Endodermal cell (in vitro differentiated cells): ENCODE data around the gene SELENOH. TPM values are rescaled to one million over a fixed set of nuclear protein-coding genes. Genes with fewer than 3 reads are reported as not detected.

ENCODE experiments used
- DNase-seq: peaks from one replicate; pipeline ENCODE4 v3.0.0-alpha.2; 2017
- H3K27ac ChIP-seq: 2 replicates; pipeline ENCODE4 v1.5.1; 2013; ENCODE audit warnings: mild to moderate bottlenecking, low read depth, low read length, moderate library complexity
- H3K27me3 ChIP-seq: 2 replicates; pipeline ENCODE4 v1.6.1; 2013; ENCODE audit warnings: mild to moderate bottlenecking, low read length, moderate library complexity; ENCODE audit not compliant: insufficient read depth, control insufficient read depth, poor library complexity, severe bottlenecking
- H3K36me3 ChIP-seq: 2 replicates; pipeline ENCODE4 v1.7.0; 2013; ENCODE audit warnings: mild to moderate bottlenecking, low read length, moderate library complexity; ENCODE audit not compliant: control insufficient read depth, insufficient read depth
- H3K4me1 ChIP-seq: one replicate; pipeline ENCODE4 v1.7.0; 2013; ENCODE audit warnings: low read length; ENCODE audit not compliant: control insufficient read depth, insufficient read depth
- H3K4me3 ChIP-seq: 2 replicates; pipeline ENCODE4 v1.5.1; 2013; ENCODE audit warnings: mild to moderate bottlenecking, low read length, moderate library complexity
- H3K9ac ChIP-seq: 2 replicates; pipeline ENCODE4 v1.6.1; 2013; ENCODE audit warnings: mild to moderate bottlenecking, low read length, moderate library complexity; ENCODE audit not compliant: poor library complexity, severe bottlenecking; ENCODE audit errors: extremely low read depth
- H3K9me3 ChIP-seq: 2 replicates; pipeline ENCODE4 v1.6.1; 2013; ENCODE audit warnings: mild to moderate bottlenecking, low read length, moderate library complexity; ENCODE audit not compliant: control insufficient read depth
- H3K27ac Mint-ChIP-seq: 2 replicates; pipeline ENCODE4 v1.8.0; 2020; ENCODE audit warnings: mixed read lengths
- H3K27me3 Mint-ChIP-seq: 2 replicates; pipeline ENCODE4 v1.8.0; 2021; ENCODE audit warnings: mild to moderate bottlenecking, mixed read lengths; ENCODE audit not compliant: insufficient read depth
- H3K36me3 Mint-ChIP-seq: 2 replicates; pipeline ENCODE4 v1.8.0; 2020; ENCODE audit warnings: low read depth, mixed read lengths
- H3K4me1 Mint-ChIP-seq: 2 replicates; pipeline ENCODE4 v1.8.0; 2020; ENCODE audit warnings: mixed read lengths
- H3K4me3 Mint-ChIP-seq: 2 replicates; pipeline ENCODE4 v1.8.0; 2020; ENCODE audit warnings: mild to moderate bottlenecking, moderate library complexity, mixed read lengths
- H3K9me3 Mint-ChIP-seq: 2 replicates; pipeline ENCODE4 v1.8.0; 2020; ENCODE audit warnings: mild to moderate bottlenecking, mixed read lengths
- CTCF ChIP-seq: fragments of 200-600 bp; sonication (generic); conservative IDR thresholded peaks from 2 replicates; pipeline ENCODE4 v1.5.0; 2021; ENCODE audit warnings: antibody characterized with exemption, mild to moderate bottlenecking
- WGBS, 2 experiments: methylation state at CpG; one replicate each; pipeline versions ENCODE4 v1.1.5 to v1.1.7; 2013; ENCODE audit warnings: missing lambda C conversion rate in 2 of 2, mixed read lengths in 1 of 2; ENCODE audit not compliant: insufficient coverage in 1 of 2, insufficient read length in 1 of 2; 5-methylcytosine and 5-hydroxymethylcytosine counted together
- total RNA-seq, 2 donors: library from RNA; stranded (reverse); fragmentation: NEBNext Ultra II Directional in 1 of 2; extraction: Animal tissue kit (Norgen Biotek cat#: 25700) in 1 of 2; gene quantifications; 2 replicates in 1 of 2; 3 replicates in 1 of 2; pipeline ENCODE4 v1.2.1, GENCODE V29; 2021

The SELENOH gene
- total RNA-seq, 2 donors from 2014 or later: 213 to 226 TPM

- peaks cover 54% of the 10 kb centered on the region for H3K36me3 Mint-ChIP-seq
- no peak for TF ChIP-seq CTCF
- WGBS, 2 experiments: 96 to 97% methylated on average over 9 to 21 of the region's 22 CpGs
- Histone ChIP-seq H3K9me3 (no peaks in the 10 kb centered on the region), H3K27me3 (no peaks in the 10 kb centered on the region), H3K4me1 (peaks cover 5% of the 10 kb centered on the region), H3K9ac (no peak overlapping the region), H3K4me3 (no peak overlapping the region), H3K36me3 (peaks cover 61% of the 10 kb centered on the region), H3K27ac (no peak overlapping the region)
- peak overlapping the region; percentile 49 for H3K27ac Mint-ChIP-seq
- peak; percentile 58 for DNase-seq
- no peak overlapping the region for H3K4me3 Mint-ChIP-seq
- H3K9me3 Mint-ChIP-seq: no peaks in the 10 kb centered on the region
- H3K4me1 Mint-ChIP-seq: peaks cover 40% of the 10 kb centered on the region
- no peaks in the 10 kb centered on the region for H3K27me3 Mint-ChIP-seq
Measured at GRCh38 chr11:57791321-57792059, 50.2 kb downstream of the SELENOH start.

- H3K36me3 Mint-ChIP-seq: peaks cover 57% of the 10 kb centered on the region
- TF ChIP-seq CTCF: no peak
- Histone ChIP-seq H3K9me3 (no peaks in the 10 kb centered on the region), H3K27me3 (no peaks in the 10 kb centered on the region), H3K36me3 (peaks cover 65% of the 10 kb centered on the region), H3K9ac (no peak overlapping the region), H3K27ac (no peak overlapping the region), H3K4me1 (peaks cover 5% of the 10 kb centered on the region), H3K4me3 (no peak overlapping the region)
- H3K27ac Mint-ChIP-seq: peak overlapping the region; percentile 49
- no peaks in the 10 kb centered on the region for H3K27me3 Mint-ChIP-seq
- H3K4me1 Mint-ChIP-seq: peaks cover 34% of the 10 kb centered on the region
- no peaks in the 10 kb centered on the region for H3K9me3 Mint-ChIP-seq
- 98 to 100% methylated on average over 7 of the region's 7 CpGs for WGBS, 2 experiments
- no peak overlapping the region for H3K4me3 Mint-ChIP-seq
- no peak for DNase-seq
Measured at GRCh38 chr11:57792060-57792541, 50.8 kb downstream of the SELENOH start.

- no peak overlapping the region for H3K4me3 ChIP-seq
- Mint-ChIP-seq H3K4me1 (peaks cover 28% of the 10 kb centered on the region), H3K36me3 (peaks cover 61% of the 10 kb centered on the region), H3K27me3 (no peaks in the 10 kb centered on the region), H3K9me3 (no peaks in the 10 kb centered on the region), H3K27ac (peak overlapping the region; percentile 62), H3K4me3 (no peak overlapping the region)
- H3K9me3 ChIP-seq: no peaks in the 10 kb centered on the region
- no peak overlapping the region for H3K27ac ChIP-seq
- H3K36me3 ChIP-seq: peaks cover 62% of the 10 kb centered on the region
- DNase-seq: no peak
- no peak for TF ChIP-seq CTCF
- H3K4me1 ChIP-seq: no peaks in the 10 kb centered on the region
- no peaks in the 10 kb centered on the region for H3K27me3 ChIP-seq
- H3K9ac ChIP-seq: no peak overlapping the region
Measured at GRCh38 chr11:57792870-57793269, 51.6 kb downstream of the SELENOH start.

Other genes with a start within 250 kb of the SELENOH start
- 1 to 10 TPM; 8.4 to 9.1 TPM for gene SLC43A1, start 225.8 kb upstream of the SELENOH start, total RNA-seq
- 10 to 100 TPM; 77.4 to 79.8 TPM for gene TIMM10, start 210.7 kb upstream of the SELENOH start, total RNA-seq
- under 1 TPM; 0.22 TPM for gene SMTNL1, start 203.9 kb upstream of the SELENOH start, total RNA-seq
- 10 to 100 TPM in 1 of 2 donors, 1 to 10 TPM in 1; 8.1 to 11.3 TPM for gene UBE2L6, start 173.8 kb upstream of the SELENOH start, total RNA-seq
- gene SERPING1, start 143.8 kb upstream of the SELENOH start, total RNA-seq: 10 to 100 TPM; 67.8 to 73.5 TPM
- not detected for gene YPEL4, start 91.6 kb upstream of the SELENOH start, total RNA-seq
- 10 to 100 TPM; 23.7 to 25.2 TPM for gene CLP1, start 83.7 kb upstream of the SELENOH start, total RNA-seq
- gene ZDHHC5, start 73.4 kb upstream of the SELENOH start, total RNA-seq: 10 to 100 TPM; 70.7 to 77.1 TPM
- 10 to 100 TPM; 18.5 TPM for gene MED19, start 29.3 kb upstream of the SELENOH start, total RNA-seq
- gene TMX2, start 28.9 kb upstream of the SELENOH start, total RNA-seq: 10 to 100 TPM; 67.6 to 79.2 TPM
- gene BTBD18, start 10.3 kb downstream of the SELENOH start, total RNA-seq: not detected
- gene CTNND1, start 20.3 kb downstream of the SELENOH start, total RNA-seq: 100 to 1,000 TPM; 190 to 216 TPM